Thoracic aorta (tissue), 2 donors: ENCODE data around the gene DCP1B. TPM values are rescaled to one million over a fixed set of nuclear protein-coding genes. Genes with fewer than 3 reads are reported as not detected.

Experiments
- ATAC-seq: fragments of 150-250 bp; one replicate; pipeline ENCODE4 v1.8.0; 2017; ENCODE audit warnings: low read depth; ENCODE audit not compliant: insufficient number of reproducible peaks, low FRiP score
- DNase-seq: peaks from one replicate; pipeline ENCODE4 v3.0.0-alpha.2; 2020; ENCODE audit warnings: low spot score
- H3K27ac ChIP-seq, 2 donors: fragments of 200-600 bp; sonication (generic); 1 replicate in 1 of 2; 2 replicates in 1 of 2; pipeline ENCODE4 v1.5.1; 2016; ENCODE audit warnings: mild to moderate bottlenecking in 2 of 2, moderate library complexity in 2 of 2
- H3K27me3 ChIP-seq: fragments of 200-600 bp; sonication (generic); replicated peaks from 2 replicates; pipeline ENCODE4 v1.6.0; 2016; ENCODE audit warnings: mild to moderate bottlenecking; ENCODE audit not compliant: insufficient read depth
- H3K36me3 ChIP-seq: fragments of 200-600 bp; sonication (generic); one replicate; pipeline ENCODE4 v1.5.1; 2016
- H3K4me1 ChIP-seq, 2 donors: fragments of 200-600 bp; sonication (generic); 1 replicate in 1 of 2; 2 replicates in 1 of 2; pipeline versions ENCODE4 v1.5.1 to v1.6.0; 2016; ENCODE audit warnings: low read depth in 2 of 2, mild to moderate bottlenecking in 1 of 2; ENCODE audit not compliant: control insufficient read depth in 1 of 2
- H3K4me3 ChIP-seq: fragments of 200-600 bp; sonication (generic); 2 replicates; pipeline ENCODE4 v1.5.1; 2016; ENCODE audit warnings: mild to moderate bottlenecking
- H3K9me3 ChIP-seq: fragments of 200-600 bp; sonication (generic); 2 replicates; pipeline ENCODE4 v1.5.1; 2016
- total RNA-seq, 2 donors: library from RNA; depleted of rRNA; stranded (reverse); fragments of >200 nt; gene quantifications; one replicate each; pipeline versions ENCODE4 v1.1.0 to v1.2.3, GENCODE V29; 2016
- TF ChIP-seq, protein P1 (sequence below): fragments of 200-600 bp; sonication (generic); IDR thresholded peaks from one replicate; pipeline ENCODE4 v1.5.1; 2019; ENCODE audit warnings: antibody characterized with exemption

DCP1B gene
- total RNA-seq, 2 donors from 2014 or later = 16.6 to 19.5 TPM

DNA sequence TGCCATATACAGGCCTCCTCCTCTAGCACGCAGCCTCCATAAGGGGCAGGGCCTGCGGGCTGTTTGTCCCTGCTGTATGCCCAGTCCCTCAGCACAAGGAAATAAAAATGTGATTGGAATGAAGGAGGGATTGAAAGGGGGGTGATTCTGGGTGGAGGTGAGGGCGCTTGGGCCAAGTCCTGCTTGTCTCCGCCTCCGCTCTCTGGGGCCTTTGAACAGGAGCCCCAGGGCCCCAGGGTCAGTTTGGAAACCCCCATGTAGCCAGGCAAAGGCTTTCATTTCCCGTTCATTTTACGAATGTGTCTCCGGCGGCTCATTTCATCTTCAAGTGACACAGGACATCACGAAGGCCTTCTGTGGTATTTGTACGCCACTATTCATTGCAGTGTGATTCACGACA, 81.3 kb downstream of the DCP1B start:
- no peak overlapping the region for H3K4me3 ChIP-seq
- no peaks in the 10 kb centered on the region for H3K9me3 ChIP-seq
- no peak for ATAC-seq
- DNase-seq = no peak
- no peaks in the 10 kb centered on the region for H3K36me3 ChIP-seq
- H3K27me3 ChIP-seq = no peaks in the 10 kb centered on the region
- peaks cover 17 to 34% of the 10 kb centered on the region in 2 donors for H3K4me1 ChIP-seq
- no peak overlapping the region for H3K27ac ChIP-seq
- TF ChIP-seq, protein P1, sequence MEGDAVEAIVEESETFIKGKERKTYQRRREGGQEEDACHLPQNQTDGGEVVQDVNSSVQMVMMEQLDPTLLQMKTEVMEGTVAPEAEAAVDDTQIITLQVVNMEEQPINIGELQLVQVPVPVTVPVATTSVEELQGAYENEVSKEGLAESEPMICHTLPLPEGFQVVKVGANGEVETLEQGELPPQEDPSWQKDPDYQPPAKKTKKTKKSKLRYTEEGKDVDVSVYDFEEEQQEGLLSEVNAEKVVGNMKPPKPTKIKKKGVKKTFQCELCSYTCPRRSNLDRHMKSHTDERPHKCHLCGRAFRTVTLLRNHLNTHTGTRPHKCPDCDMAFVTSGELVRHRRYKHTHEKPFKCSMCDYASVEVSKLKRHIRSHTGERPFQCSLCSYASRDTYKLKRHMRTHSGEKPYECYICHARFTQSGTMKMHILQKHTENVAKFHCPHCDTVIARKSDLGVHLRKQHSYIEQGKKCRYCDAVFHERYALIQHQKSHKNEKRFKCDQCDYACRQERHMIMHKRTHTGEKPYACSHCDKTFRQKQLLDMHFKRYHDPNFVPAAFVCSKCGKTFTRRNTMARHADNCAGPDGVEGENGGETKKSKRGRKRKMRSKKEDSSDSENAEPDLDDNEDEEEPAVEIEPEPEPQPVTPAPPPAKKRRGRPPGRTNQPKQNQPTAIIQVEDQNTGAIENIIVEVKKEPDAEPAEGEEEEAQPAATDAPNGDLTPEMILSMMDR = no peak

DNA sequence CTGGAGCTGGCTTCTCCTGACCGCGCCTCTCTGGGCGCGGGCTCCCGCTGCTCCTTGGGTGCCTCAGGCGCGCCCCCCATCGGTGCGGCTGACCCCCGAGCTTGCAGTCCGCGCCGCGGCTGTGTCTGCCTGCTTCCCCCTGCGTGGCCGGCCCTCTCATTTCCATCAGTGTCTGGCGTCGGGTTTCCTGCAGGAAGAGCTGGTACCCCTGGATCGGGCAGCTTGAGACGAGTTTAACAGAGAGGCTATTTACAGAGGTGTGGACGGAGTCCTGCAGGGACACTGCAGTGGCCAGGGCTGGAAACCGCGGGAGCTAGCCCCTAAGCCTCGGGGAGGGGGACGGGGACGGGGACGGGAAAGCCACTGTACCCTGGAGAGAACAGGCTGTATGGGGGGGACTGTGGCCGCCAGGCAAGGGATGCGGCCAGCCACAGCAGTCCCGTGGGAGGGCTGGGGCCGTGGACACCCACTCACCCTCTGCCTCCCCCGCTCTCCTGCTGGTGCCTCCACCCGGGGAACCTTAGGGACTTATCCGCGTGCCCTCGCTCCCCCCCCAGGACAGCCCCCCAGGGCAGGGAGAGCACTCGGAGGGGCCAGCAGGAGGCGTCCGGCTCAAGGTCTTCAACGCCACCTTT, 82.1 kb downstream of the DCP1B start:
- H3K27me3 ChIP-seq = no peaks in the 10 kb centered on the region
- no peaks in the 10 kb centered on the region for H3K9me3 ChIP-seq
- no peak overlapping the region for H3K4me3 ChIP-seq
- DNase-seq = no peak
- TF ChIP-seq, protein P1 = no peak
- H3K36me3 ChIP-seq = no peaks in the 10 kb centered on the region
- no peak overlapping the region for H3K27ac ChIP-seq
- peaks cover 11 to 34% of the 10 kb centered on the region in 2 donors for H3K4me1 ChIP-seq
- ATAC-seq = no peak

DNA sequence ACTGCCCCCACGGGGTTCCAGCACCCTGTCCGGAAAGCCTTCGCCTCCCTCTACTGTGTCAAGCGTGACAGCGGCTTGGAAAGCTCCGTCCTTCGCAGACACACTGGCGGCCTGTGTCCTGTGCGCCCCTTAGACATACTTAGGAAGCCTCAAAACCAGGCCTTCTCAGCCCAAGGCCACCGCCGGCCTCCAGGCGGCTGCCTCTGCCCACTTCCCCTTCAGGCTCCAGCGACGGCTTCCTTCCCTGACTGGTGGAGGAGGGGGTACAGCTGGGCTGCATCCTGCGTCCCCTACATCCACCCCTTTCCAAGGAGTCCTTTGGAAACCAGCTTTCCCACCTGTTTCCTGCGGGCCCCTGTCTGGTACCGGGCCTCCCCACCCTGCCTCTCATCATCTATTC, 83.3 kb downstream of the DCP1B start:
- Histone ChIP-seq H3K27me3 (no peaks in the 10 kb centered on the region), H3K4me1 (peaks cover 13 to 31% of the 10 kb centered on the region in 2 donors), H3K9me3 (no peaks in the 10 kb centered on the region), H3K36me3 (no peaks in the 10 kb centered on the region), H3K27ac (no peak overlapping the region), H3K4me3 (no peak overlapping the region)
- ATAC-seq (no peak), DNase-seq (no peak)
- TF ChIP-seq, protein P1 = no peak

DNA sequence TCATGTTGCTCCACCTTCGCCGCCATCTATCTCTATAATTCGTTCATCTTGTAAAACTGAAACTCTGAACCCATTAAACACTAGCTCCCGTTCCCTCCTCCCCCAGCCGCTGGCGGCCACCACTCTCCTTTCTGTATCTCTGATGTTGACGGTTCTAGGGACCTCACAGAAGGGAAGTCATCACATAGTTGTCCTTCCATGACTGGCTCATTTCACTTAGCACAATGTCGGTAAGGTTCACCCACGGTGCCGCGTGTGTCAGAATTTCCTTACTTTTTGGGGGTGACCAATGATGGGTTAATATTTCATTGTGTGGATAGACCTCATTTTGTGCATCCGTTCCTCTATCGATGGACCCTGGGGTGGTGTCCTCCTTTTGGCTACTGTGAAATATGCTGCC, 83.8 kb downstream of the DCP1B start:
- DNase-seq (no peak), ATAC-seq (no peak)
- Histone ChIP-seq H3K27me3 (no peaks in the 10 kb centered on the region), H3K27ac (no peak overlapping the region), H3K36me3 (no peaks in the 10 kb centered on the region), H3K9me3 (no peaks in the 10 kb centered on the region), H3K4me1 (peaks cover 12 to 26% of the 10 kb centered on the region in 2 donors), H3K4me3 (no peak overlapping the region)
- TF ChIP-seq, protein P1 = no peak

DNA sequence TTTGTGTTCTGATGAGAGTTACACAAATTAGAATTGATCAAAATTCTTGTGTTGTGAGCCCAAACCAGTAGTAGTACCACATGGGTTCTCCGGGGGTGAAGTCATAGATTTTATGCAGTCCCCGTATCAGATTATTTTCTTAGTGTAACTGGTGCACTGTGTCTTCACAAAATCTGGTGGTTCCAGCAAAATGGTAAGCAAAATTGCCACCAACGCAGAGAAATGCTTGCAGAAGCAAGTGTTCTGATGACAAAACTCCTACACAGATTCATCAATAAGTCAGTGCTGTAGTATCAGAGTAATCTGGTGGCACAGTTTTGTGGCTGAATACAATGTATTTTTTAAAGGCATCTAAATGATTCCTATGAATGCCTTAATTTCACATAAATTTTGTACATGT, 84.5 kb downstream of the DCP1B start:
- no peak for ATAC-seq
- Histone ChIP-seq H3K9me3 (no peaks in the 10 kb centered on the region), H3K4me3 (no peak overlapping the region), H3K4me1 (peaks cover 7 to 19% of the 10 kb centered on the region in 2 donors), H3K27me3 (no peaks in the 10 kb centered on the region), H3K36me3 (no peaks in the 10 kb centered on the region), H3K27ac (no peak overlapping the region)
- no peak for DNase-seq
- TF ChIP-seq, protein P1 = no peak
